Bone marrow (tissue), 2 donors: ENCODE results near the gene SLC20A1.

Experiments used
- DNase-seq, 2 donors: peaks; one replicate each; lab custom pipeline; 2025; lab: John Stamatoyannopoulos, UW

SLC20A1 gene

DNA sequence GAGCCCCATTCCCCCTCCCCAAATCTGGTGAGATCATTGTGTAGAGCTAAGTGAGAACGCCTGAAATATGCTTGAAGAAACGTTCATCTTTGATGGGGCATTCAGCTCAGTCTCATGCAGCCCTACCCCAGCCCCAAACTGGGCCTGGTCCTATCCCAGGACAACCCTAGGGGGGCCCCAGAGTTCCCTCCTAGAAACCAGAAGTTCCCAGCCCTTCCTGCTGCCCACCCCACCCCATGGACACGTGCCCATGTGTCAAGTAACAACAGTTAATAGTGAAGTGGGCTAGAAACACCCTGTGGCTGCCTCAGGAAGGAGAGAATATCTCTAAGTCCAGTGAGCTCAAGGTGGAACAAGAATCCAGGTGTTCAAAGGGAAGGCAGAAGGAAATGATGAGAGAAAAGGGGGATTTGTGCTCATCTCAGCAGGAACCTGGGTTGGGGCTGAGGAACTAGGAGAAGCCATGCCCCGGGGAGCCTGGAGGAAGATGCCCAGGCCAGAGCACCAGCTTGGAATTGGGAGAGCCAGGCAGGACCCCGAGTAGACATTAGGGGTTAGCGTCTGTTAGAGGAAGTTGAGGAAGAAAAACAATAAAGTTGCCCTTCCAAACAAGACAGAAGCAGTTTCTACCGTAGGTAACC, 20.1 kb upstream of the SLC20A1 start:
- no peak for DNase-seq

DNA sequence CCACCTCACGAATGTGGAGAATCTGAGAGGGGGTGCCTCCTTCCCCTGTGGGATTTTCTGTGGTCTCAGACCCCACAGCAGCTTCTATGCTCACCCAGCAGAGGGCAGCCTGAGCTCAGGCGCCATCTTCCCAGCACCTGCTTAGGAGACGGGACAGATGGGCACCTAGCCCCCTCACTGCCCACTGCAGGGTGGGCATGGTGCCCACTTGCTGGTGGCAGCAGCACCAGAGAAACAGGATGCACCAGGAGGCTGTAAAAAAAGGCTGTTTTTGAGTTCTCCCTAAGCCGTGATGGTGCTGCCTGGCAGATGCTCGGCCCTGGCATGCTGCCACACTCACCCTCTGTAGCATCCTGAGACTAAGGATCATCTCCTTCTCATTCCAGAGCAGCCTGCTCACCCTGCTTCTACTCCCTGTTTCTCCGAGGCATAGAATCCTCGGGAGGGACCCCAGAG, 19.1 kb upstream of the SLC20A1 start:
- peak; percentile 47 to 73 for DNase-seq

DNA sequence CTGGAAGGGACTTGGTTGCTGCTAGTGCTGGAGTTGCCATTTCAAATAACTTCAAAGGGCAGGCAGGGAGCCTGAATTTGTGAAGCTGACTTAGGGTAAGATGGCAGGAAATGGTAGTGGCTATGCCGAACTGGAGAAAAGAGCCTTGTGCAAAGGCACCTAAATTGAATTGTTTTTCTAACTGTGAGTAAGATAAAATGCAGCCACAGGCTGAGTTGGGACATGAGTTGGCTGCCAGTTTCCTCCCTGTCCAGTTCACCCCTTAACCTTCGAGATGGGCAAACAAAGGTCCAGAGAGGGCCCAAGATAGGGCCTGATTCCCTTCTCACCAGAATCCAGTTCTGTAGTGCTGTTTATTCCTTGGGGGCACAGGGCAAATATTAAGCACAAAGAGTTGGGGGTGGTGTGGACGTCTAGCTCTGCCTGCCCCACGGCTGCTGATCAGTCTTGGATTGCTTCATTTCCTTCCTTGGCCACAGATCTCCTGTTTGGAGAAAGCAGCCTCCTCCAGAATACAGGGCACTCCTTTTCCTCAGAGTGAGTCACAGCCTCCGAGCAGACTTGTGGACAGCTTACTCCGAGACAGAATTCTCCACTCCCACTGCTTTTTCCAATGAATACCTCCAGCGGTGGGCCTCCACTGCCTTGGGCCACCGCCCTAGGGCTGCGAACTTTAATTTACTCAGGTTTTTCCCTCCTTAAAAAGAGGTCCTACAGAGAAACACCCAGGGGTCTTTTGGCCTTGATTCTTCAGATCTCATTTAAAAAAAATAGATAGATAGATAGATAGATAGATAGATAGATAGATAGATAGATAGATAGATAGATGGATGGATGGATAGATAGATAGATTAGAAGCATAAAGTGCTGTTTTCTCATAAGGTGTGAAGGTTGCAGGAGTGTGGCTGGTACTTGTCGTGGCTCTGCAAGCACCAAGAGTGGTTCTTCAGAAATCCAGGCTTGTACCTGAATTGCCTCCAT, 18.4 kb upstream of the SLC20A1 start:
- DNase-seq = peak; percentile 42 to 81

DNA sequence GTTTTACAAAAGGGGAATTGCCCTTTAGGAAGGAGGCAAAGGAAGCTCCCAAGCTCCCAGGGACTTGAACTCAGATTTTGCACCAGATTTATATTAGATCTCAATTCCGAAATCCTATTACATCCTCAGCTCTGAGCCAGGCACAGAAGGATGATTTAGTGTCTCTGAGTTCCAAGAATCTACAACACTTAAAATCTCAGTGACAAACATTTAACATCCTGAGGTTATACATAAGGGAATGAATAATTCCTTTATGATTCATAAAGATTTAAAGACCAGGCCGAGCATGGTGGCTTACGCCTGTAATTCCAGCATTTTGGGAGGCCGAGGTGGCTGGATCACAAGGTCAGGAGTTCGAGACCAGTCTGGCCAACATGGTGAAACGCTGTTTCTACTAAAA, 16.5 kb upstream of the SLC20A1 start:
- no peak for DNase-seq

DNA sequence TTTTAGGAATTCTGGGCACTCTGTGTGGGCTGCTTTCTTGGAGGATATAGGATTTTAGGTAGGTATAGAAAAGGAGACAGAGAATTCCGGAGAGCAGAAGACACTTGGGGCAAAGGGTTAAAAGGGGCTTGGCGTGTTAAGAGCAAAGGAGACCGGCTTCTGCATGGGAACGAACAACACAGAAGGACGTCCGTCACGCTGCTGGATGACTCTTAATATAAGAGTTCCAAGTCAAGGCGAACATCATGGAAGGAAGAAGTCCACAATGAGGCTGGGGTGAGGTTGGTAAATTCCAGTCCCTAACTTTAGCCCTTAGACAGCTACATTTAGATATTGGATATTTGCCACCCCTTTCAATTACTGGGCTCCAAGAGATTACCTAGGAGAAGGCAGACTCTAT, 15.9 kb upstream of the SLC20A1 start:
- no peak for DNase-seq

DNA sequence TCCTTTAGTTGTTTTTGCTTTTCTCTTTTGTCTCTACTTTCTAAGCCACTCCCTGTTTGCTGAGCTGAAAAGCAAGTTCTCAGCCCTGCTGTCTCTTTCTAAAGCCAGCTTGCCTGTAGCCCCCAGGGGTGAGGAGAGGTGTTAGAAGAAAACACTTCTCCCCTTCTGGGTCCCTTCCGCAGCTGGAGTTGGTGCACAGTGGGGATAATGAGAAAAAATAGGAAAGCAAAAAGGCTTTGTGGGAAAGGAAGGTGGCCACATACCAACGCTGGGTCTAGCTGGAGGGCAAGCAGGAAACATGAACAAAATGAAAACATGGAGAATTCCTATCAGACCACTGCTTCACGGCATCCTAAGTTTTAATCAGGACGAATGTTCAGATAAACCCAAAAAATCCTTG, 15.5 kb upstream of the SLC20A1 start:
- DNase-seq = no peak

DNA sequence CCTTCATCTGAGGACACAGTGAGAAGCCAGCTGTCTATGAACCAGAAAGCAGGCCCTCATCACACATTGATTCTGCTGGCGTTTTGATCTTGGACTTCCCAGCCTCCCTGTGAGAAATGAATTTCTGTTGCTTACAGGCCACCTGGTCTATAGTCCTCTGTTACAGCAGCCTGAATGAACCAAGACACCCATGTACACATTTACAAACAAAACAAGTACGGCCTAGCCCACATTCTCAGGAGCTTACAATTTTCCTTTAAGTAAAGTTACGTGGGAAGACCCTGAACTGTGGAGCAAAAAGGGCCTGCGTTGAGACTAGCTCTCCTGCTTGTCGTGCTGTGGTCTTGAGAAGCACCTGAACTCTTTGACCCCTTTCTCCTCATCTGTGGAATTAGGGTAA, 12.0 kb upstream of the SLC20A1 start:
- DNase-seq = no peak

DNA sequence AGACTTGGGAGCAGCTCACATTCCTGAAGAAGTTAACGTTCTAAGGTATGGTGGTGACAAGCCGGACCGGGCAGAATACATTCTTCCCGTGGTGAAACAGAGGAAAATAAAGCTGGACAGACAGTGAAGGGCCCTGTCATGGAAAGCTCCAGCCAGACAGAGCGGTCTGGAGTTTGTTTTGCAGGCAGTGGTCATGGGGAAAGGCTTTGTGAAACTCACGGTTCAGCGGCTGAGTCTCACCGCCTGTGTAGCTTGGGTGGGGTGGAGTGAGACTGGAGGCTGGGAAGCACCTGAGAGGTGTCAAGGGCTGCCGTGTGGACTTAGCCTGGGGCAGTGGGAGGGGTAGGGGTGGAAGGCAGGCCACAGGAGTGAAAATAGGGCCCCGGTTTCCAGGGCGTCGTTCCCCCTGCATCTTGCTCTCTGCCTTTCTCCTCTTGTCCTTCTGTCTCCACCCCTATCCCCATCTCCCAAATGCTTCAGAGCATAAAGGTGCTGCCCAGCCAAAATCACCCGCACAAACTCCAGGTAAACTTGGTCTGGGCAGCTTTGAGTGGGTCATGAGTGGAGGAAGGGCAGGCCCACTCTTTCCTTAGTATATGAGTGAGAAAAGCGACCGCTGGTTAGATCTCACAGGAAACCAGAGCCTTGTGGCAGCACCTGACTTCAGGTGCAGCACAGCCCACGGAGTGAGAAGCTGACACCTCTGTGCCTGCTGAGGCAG, 11.4 kb upstream of the SLC20A1 start:
- DNase-seq = no peak

DNA sequence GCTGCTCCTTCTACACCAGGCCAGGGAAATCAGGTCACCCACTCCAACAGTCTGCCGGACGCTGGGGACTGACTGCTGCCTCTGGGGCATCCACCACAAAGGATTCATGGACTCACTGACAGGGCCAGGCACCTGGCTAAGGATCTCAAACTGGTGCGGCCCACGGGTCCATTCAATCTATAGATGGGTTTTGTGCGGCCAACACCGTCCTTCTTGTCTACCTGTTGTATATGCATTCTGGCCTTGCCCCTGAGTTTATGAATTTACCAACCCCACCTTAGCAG, 10.9 kb upstream of the SLC20A1 start:
- DNase-seq = no peak

DNA sequence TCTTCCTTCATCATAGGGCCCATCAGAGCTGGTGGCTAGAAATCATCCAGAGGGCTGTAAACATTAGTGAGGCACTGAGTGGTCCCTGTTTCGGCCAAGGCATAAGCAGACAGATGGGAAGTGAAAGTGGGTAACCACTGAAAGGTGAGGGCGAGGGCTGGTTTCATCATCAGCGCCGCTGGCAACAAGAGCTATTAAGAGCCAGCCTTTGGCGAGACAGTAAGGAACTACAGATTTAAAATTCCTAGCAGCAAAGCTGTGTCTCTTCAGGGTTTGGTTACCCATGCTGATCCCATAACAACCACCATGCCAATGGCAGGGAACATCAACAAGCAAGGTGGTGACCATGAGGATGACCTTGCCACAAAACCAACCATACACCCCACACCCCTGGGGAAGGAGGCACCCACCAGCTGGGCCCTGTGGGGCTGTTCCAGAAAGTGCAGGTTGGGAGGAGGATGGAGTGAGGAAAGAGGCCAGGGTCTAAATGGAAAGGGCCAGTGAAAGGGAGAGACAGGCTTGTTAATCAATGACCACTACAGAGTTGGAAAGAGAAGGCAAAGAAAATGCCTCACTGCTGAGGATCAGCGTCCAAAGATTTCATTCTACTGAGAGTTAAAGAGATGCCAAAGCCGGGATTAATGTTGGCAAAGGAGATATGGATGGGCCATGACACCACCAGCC, 9.0 kb upstream of the SLC20A1 start:
- DNase-seq = no peak

DNA sequence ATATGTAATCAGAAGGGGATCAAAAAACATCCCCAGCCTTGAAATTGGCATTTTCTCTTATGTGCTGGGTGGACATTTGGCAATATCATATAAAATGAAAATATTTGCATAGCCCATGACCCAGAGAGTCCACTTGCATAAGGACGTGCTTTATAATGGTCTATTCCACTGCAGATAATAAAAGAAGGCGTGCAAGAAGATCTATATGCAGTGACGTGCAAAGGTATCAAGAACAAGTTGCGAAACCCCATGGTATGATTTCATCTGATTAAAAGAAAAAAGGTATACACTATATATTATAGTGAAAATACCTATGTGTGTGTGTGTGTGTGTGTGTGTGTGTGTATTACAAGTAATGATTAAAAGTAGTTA, 8.5 kb upstream of the SLC20A1 start:
- no peak for DNase-seq

DNA sequence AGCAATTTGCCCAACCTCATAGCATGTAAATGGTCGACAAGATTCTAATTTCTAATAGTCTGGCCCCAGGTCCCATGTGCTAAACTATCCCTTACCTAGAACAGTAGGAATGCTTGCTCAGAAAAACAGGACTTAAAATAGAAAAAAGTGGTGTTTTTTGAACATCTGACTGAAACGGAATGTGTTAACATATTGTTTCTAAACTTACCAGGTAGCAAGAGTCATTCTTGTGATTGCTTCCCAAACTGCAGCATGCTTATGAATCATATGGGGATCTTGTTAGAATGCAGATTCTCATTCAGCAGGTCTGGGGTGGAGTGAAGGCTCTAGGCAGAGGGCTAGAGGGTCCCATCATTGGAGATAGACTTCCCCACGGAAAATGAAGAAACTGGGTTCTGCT, 5.8 kb upstream of the SLC20A1 start:
- no peak for DNase-seq

DNA sequence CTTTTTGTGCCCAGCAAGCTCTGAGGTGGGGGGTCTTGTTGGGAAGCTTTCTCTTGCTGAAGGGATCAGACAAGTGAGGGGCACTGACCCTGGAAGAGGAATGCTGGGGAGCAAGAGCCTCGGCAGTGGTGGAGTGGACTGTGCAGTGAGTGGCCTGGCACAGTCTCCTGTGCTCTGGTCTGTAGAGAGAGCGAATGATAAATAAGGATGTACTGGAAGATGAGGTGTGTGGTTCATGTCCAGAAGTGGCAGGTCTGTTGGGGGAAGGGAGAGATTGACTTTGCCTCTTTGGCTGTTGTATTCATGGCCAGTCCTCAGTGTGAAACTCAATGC, 5.3 kb upstream of the SLC20A1 start:
- no peak for DNase-seq

DNA sequence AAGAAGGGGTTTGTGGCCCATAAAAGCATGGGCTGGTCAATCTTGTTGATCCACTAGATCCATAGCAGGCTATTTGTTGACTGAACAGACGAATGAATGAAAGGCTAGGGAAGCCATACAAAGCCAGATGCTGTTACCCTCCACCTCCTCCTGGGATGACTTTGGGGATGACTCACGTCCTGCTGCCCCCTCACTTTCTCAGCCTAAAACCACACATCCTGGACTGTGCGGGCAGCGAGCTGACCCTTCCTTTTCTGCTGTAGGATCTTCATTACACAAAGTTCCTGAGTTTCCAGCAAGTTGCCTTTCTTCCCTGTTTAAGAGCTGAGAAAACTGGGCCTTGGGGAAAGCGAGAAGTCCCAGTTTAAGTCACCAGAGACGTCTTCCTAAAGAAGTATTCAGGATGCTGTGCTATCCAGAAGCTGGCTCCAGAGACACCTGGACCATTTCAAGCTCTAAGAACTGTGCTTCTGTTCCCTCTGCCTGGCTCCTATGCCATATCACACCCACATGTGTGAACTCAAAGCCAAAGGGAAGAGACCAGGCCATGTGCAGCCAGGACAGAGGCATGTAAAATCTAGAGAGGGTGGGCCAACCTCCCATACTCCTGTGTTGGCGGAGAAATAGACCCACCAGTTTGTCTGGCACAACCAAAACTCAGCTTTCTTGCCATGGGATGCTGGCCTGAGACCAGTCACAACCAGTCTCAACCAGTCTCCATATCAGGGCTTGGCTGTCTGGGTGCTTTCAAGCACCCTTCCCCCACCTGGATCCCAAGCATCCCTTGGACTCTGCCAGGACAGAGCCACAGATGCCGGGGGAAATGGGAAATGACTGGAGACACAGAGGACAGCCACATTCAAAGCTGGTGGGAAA, 4.7 kb upstream of the SLC20A1 start:
- no peak for DNase-seq

DNA sequence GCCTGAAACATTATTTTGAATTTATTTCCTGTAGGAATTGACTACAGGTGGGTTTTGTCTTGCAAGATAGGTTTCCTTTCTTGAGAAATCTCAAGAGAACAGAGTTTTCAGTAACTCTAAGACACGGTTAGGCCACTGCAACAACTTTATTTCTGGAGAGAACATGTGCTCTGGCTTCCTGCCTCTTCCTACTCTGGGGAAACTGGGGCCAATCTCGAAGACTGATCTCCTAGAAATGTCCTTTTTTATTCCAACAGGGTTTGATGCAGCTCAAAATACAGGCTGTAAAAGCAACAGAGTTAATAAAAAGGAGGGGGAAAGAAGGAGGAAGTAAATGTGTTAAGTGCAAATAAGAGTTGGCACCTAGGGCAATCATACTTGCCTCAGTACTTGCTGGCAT, 4.0 kb upstream of the SLC20A1 start:
- DNase-seq = no peak

DNA sequence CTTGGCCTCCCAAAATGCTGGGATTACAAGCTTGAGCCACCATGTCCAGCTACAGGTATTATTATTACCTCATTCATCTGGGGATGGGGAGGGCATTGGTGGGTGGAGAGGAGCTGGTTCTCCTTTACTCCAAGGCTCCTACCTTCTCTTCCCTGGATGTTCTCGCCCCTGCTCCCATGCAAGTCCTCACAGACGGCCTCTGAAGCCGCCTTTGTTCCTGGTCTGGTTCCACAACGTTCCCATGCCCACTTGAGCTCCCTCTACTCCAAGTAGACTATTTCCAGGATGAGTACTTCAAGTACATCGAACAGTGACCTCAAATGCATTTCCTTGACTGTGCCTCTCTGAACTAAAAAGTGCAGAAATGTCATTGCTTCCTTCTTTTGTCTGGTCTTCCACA, 3.2 kb upstream of the SLC20A1 start:
- no peak for DNase-seq

DNA sequence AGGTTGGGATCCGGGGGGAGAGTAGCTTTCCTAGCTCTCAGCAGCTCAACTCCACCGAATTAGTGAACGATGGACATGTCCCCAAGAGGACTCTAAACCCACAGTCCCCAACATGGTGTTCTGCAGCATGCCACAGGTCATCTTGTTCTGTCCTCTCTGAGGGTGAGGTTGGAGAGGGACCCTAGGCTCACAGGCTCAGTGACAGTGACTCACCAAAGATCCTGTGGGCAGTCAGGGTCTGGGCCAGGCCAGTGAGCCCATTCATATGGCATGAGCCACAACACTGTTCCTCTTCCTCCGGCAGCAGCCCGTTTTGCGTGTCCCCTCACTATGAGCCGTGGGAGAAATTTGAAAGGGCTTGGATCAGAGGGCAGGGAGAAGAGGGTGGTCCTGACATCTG, 2.8 kb upstream of the SLC20A1 start:
- DNase-seq = no peak

DNA sequence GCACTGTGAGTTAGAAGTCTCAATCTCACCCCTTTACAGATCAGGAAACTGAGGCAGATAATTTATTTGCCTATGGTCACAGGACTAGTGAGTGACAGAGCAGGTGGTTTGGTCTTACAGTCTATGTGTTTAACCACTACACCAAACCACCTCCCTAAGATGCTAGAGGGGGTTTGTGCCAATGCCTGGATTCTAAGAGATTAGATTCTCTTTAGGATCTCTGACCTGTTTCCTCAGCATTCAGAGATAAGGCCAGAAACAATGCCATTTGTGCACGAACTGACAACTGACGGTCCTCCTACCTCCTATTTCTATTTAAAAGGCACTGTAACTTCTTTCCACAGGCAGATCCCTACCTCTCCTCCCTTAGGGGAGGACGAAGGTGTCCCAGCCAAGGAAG, 2.3 kb upstream of the SLC20A1 start:
- DNase-seq = no peak

DNA sequence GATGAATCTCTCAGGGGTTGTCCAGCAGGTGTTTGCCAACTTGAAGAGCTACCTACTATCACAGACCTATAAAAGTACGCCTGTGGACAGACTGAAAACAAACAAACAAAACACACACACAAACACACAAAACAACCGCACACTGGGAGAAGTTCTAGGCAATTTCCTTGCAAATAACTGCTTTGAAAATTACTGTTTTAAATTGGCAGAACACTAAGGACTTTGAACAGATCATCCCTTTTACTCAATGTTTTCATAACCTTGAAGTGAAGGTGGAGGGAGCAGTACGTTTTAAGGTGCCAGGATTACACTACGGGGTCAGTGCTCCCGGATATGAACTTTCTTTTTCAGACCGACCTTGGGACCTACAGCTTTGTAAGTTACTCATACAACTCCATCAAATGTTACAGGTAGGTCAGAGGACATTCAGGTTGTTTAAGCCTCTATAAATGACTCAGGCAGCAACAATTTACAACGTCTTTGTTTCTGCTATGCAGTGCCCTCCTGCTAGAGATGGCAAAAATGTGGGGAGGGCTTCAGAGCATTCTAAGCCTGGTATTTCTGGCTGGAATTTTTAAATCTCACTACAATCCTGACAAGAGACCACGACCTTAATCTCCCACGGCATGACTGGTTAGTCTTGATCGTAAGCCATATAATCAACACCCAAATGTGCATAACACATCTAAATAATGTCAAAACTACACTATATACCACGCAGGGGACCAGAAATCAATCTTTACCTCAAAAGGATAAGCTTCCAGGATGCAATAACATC, 1.4 kb upstream of the SLC20A1 start:
- no peak for DNase-seq

DNA sequence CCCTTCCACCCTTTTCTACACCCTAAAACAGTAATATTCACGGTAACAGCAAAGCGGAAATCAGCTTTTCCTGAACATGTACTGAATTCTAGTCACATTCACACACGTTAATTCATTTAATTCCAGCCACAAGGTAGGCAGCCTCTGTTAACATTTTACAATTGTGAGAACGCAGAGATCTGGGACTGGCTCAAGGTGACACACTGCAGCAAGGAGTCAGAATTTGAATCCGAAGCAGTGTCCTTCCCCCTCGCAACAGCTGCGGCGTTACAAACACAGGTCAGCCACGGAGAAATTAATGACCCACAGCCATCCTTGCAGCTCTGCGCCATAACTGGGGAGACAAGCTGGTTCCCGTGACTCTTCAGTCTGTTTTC, 818 bp upstream of the SLC20A1 start:
- no peak for DNase-seq
